ENCODE results near the gene UROS. TPM values are rescaled to one million over a fixed set of nuclear protein-coding genes. Genes with fewer than 3 reads are reported as not detected.

The UROS gene
- total RNA-seq, 1 experiment from 2014 or later: 48.7 TPM

DNA sequence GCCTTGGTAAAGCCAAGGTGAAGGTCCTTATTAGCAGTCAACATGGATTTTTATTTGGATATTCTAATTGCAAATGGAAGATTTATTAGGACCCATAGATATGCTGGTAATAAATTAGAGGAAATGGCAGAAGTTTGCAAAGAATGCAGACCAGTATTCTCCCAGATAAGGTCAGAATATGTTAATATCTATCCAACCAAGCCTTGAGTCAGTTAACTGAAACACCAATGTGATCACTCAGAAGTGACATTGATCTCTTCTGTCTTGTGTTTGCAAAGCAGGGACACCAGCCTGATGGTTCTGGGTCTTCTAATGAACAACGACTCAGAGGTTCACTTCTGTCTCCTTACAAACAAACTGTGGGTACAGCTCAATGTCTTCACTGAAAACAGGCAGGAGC lies 21.5 kb downstream of the UROS start:
- CTCF ChIA-PET: no interaction called here
- TF ChIP-seq SP1 (CRISPR knock-in tag; conservative IDR thresholded peaks at IDR 0.05) (no peak), NR2C2 (CRISPR knock-in tag; IDR thresholded peaks at IDR 0.05) (no peak), SMAD3 (CRISPR knock-in tag; IDR thresholded peaks at IDR 0.05; ENCODE audit: borderline replicate concordance) (no peak), JUN (CRISPR knock-in tag; IDR thresholded peaks at IDR 0.05) (no peak), FOXJ3 (CRISPR knock-in tag; IDR thresholded peaks at IDR 0.05; ENCODE audit: borderline replicate concordance) (no peak), NFATC4 (CRISPR knock-in tag; IDR thresholded peaks at IDR 0.05) (no peak), FOXP1 (CRISPR knock-in tag; IDR thresholded peaks at IDR 0.05; ENCODE audit: borderline replicate concordance) (no peak), GTF2I (CRISPR knock-in tag; conservative IDR thresholded peaks at IDR 0.05) (no peak), ZBTB21 (CRISPR knock-in tag; IDR thresholded peaks at IDR 0.05; ENCODE audit: borderline replicate concordance) (no peak), SOX15 (CRISPR knock-in tag; IDR thresholded peaks at IDR 0.05) (no peak), CBFB (CRISPR knock-in tag; IDR thresholded peaks at IDR 0.05; ENCODE audit: low read depth) (no peak)
- TF ChIP-seq, protein P1, sequence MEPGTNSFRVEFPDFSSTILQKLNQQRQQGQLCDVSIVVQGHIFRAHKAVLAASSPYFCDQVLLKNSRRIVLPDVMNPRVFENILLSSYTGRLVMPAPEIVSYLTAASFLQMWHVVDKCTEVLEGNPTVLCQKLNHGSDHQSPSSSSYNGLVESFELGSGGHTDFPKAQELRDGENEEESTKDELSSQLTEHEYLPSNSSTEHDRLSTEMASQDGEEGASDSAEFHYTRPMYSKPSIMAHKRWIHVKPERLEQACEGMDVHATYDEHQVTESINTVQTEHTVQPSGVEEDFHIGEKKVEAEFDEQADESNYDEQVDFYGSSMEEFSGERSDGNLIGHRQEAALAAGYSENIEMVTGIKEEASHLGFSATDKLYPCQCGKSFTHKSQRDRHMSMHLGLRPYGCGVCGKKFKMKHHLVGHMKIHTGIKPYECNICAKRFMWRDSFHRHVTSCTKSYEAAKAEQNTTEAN (CRISPR knock-in tag; IDR thresholded peaks at IDR 0.05): no peak
- TF ChIP-seq, protein P2, sequence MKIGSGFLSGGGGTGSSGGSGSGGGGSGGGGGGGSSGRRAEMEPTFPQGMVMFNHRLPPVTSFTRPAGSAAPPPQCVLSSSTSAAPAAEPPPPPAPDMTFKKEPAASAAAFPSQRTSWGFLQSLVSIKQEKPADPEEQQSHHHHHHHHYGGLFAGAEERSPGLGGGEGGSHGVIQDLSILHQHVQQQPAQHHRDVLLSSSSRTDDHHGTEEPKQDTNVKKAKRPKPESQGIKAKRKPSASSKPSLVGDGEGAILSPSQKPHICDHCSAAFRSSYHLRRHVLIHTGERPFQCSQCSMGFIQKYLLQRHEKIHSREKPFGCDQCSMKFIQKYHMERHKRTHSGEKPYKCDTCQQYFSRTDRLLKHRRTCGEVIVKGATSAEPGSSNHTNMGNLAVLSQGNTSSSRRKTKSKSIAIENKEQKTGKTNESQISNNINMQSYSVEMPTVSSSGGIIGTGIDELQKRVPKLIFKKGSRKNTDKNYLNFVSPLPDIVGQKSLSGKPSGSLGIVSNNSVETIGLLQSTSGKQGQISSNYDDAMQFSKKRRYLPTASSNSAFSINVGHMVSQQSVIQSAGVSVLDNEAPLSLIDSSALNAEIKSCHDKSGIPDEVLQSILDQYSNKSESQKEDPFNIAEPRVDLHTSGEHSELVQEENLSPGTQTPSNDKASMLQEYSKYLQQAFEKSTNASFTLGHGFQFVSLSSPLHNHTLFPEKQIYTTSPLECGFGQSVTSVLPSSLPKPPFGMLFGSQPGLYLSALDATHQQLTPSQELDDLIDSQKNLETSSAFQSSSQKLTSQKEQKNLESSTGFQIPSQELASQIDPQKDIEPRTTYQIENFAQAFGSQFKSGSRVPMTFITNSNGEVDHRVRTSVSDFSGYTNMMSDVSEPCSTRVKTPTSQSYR (CRISPR knock-in tag; IDR thresholded peaks at IDR 0.05): no peak
- TF ChIP-seq, protein P3, sequence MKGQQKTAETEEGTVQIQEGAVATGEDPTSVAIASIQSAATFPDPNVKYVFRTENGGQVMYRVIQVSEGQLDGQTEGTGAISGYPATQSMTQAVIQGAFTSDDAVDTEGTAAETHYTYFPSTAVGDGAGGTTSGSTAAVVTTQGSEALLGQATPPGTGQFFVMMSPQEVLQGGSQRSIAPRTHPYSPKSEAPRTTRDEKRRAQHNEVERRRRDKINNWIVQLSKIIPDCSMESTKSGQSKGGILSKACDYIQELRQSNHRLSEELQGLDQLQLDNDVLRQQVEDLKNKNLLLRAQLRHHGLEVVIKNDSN (CRISPR knock-in tag; IDR thresholded peaks at IDR 0.05): no peak
- TF ChIP-seq, protein P4, sequence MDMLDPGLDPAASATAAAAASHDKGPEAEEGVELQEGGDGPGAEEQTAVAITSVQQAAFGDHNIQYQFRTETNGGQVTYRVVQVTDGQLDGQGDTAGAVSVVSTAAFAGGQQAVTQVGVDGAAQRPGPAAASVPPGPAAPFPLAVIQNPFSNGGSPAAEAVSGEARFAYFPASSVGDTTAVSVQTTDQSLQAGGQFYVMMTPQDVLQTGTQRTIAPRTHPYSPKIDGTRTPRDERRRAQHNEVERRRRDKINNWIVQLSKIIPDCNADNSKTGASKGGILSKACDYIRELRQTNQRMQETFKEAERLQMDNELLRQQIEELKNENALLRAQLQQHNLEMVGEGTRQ (CRISPR knock-in tag; IDR thresholded peaks at IDR 0.05): no peak
- ATAC-seq: no peak
- H3K4me1 Mint-ChIP-seq: peaks cover 8% of the 10 kb centered on the region
- POLR2A ChIA-PET: no interaction called here
- no peaks in the 10 kb centered on the region for H3K27me3 Mint-ChIP-seq (ENCODE audit: low read depth)
- H3K4me3 Mint-ChIP-seq: no peak overlapping the region
- H3K9me3 Mint-ChIP-seq: no peaks in the 10 kb centered on the region
- H3K36me3 Mint-ChIP-seq: peaks cover 28% of the 10 kb centered on the region
- H3K27ac Mint-ChIP-seq: no peak overlapping the region
- DNase-seq (ENCODE audit: low spot score): no peak

DNA sequence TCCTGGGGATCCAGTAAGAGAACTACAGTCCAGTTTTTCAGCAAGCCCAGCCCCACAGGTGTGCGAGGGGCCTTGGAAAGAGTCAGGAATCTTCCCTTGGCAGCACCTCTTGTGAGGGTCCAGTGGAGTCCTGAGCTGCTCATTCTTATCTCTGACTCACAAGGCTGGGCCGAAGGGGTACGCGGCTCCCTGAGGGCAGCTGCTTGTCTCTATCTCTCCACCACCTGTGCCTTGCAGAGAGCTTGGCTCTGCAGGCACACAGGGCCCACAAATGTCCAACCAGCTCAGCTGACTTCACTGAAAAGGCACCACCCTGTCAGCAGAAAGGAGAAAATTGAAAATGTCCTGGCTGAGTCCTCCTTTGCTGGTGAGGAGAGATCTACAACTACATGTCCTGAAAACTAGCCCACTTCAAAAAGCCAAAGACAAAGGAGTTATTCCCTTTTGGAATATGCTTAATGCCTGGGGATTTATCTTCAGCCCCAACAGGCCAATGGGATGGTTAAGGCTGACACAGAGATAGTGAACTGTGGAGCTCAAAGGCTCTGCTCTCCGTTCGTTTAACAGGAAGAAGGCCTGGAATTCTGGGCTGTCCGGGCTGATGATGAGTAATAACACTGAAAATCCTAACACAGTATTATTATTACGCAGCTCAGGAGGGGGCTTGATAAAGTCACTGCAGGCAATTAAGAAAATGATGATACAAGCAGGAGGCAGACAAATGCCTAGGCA lies 23.4 kb downstream of the UROS start:
- ChIA-PET CTCF (no interaction called here), POLR2A (no interaction called here)
- Mint-ChIP-seq H3K4me3 (no peak overlapping the region), H3K27ac (0 out of 2 replicates have a peak overlapping the region, but pooled peaks have one; percentile 13), H3K36me3 (peaks cover 16% of the 10 kb centered on the region; the same call in 1 of the 2 replicates), H3K9me3 (no peaks in the 10 kb centered on the region), H3K4me1 (peaks cover 8% of the 10 kb centered on the region), H3K27me3 (ENCODE audit: low read depth) (no peaks in the 10 kb centered on the region)
- DNase-seq (ENCODE audit: low spot score) (no peak), ATAC-seq (no peak)
- TF ChIP-seq ZBTB21 (CRISPR knock-in tag; IDR thresholded peaks at IDR 0.05; ENCODE audit: borderline replicate concordance) (no peak), TEAD4 (CRISPR knock-in tag; IDR thresholded peaks at IDR 0.05) (no peak), ESRRA (CRISPR knock-in tag; IDR thresholded peaks at IDR 0.05; ENCODE audit: borderline replicate concordance) (no peak), JAZF1 (CRISPR knock-in tag; IDR thresholded peaks at IDR 0.05) (no peak), NR1H2 (CRISPR knock-in tag; IDR thresholded peaks at IDR 0.05) (no peak), SMAD4 (CRISPR knock-in tag; IDR thresholded peaks at IDR 0.05) (no peak)
- TF ChIP-seq, protein P4 (CRISPR knock-in tag; IDR thresholded peaks at IDR 0.05): no peak
- TF ChIP-seq, protein P5, sequence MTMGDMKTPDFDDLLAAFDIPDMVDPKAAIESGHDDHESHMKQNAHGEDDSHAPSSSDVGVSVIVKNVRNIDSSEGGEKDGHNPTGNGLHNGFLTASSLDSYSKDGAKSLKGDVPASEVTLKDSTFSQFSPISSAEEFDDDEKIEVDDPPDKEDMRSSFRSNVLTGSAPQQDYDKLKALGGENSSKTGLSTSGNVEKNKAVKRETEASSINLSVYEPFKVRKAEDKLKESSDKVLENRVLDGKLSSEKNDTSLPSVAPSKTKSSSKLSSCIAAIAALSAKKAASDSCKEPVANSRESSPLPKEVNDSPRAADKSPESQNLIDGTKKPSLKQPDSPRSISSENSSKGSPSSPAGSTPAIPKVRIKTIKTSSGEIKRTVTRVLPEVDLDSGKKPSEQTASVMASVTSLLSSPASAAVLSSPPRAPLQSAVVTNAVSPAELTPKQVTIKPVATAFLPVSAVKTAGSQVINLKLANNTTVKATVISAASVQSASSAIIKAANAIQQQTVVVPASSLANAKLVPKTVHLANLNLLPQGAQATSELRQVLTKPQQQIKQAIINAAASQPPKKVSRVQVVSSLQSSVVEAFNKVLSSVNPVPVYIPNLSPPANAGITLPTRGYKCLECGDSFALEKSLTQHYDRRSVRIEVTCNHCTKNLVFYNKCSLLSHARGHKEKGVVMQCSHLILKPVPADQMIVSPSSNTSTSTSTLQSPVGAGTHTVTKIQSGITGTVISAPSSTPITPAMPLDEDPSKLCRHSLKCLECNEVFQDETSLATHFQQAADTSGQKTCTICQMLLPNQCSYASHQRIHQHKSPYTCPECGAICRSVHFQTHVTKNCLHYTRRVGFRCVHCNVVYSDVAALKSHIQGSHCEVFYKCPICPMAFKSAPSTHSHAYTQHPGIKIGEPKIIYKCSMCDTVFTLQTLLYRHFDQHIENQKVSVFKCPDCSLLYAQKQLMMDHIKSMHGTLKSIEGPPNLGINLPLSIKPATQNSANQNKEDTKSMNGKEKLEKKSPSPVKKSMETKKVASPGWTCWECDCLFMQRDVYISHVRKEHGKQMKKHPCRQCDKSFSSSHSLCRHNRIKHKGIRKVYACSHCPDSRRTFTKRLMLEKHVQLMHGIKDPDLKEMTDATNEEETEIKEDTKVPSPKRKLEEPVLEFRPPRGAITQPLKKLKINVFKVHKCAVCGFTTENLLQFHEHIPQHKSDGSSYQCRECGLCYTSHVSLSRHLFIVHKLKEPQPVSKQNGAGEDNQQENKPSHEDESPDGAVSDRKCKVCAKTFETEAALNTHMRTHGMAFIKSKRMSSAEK (CRISPR knock-in tag; IDR thresholded peaks at IDR 0.05; ENCODE audit: borderline replicate concordance): no peak
- TF ChIP-seq, protein P2 (CRISPR knock-in tag; IDR thresholded peaks at IDR 0.05): no peak

Measured in WTC11 (cell line).